Measurements from ENCODE around the gene DNAJB13. TPM values are rescaled to one million over a fixed set of nuclear protein-coding genes. Genes with fewer than 3 reads are reported as not detected.

Gene DNAJB13
- total and polyA plus RNA-seq, 10 of the 15 experiments (the other 5 are each of a cell fraction or from before 2014, with no cell fraction given) = 0.07 to 0.76 (median 0.15) TPM; not detected in 7

DNA sequence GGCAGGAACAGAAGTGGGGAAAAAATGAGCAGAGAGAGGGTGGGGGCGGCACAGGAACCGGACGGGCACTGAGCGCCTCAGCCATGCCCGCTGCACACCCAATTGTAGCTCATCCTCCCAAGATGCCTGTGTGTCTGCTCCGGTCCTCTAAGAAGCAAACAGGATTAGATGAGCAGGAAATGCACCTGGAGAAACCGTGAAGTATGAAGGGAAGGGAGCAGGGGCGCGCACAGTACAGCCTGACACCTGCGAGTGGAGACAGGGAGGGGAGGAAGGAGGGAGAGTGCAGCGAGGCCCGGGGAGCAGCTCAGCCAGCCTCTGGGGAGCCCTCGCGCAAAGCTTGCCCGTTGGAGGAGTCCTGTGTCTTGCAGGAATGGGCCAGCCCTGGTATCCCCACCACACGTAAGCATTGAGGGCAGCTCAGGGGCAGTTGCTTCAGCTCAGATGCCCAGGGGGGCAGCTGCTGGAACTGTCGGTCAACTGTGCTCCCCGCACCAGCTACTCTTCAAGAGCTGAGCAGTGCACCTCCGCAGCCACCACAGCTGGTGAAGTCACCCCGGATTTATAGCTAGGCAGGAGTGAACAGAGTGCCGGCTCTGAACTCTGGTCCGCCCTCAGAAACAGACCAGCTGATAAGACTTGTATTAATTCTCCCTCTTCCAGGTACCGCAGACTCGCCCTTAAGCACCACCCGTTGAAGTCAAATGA lies 7.0 kb downstream of the DNAJB13 start:
- no peak for TF ChIP-seq ZZZ3 (IDR thresholded peaks at IDR 0.05; ENCODE audit: control insufficient read depth, insufficient read length, low read depth)
- TF ChIP-seq CEBPB (IDR thresholded peaks at IDR 0.05; ENCODE audit: borderline replicate concordance in 1 of 2, low read depth in 2 of 2, low read length in 2 of 2) = no peak
- TF ChIP-seq, protein P1, sequence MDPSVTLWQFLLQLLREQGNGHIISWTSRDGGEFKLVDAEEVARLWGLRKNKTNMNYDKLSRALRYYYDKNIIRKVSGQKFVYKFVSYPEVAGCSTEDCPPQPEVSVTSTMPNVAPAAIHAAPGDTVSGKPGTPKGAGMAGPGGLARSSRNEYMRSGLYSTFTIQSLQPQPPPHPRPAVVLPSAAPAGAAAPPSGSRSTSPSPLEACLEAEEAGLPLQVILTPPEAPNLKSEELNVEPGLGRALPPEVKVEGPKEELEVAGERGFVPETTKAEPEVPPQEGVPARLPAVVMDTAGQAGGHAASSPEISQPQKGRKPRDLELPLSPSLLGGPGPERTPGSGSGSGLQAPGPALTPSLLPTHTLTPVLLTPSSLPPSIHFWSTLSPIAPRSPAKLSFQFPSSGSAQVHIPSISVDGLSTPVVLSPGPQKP (IDR thresholded peaks at IDR 0.05; ENCODE audit: low read depth, low read length) = no peak
- TF ChIP-seq HDAC6 (IDR thresholded peaks at IDR 0.05; ENCODE audit: unreplicated experiment) = no peak
- H3K4me2 ChIP-seq (ENCODE audit: control insufficient read depth, insufficient read depth) = no peak overlapping the region
- ChIA-PET SMC1A (ENCODE audit: uncharacterized antibody, unreplicated experiment) (interaction anchor here (0.6 kb wide), 1 partner anchor 367 kb away, joined by 3 read pairs; no protein-coding TSS in a partner anchor), CTCF (interaction anchor here (0.8 to 1.5 kb wide), 3 partner anchors 10 to 298 kb away, joined by 3 to 4 read pairs (median 4); no protein-coding TSS in a partner anchor), POLR2A (no interaction called here), RAD21 (ENCODE audit: unreplicated experiment) (interaction anchor here (1.0 kb wide), 1 partner anchor 22 kb away, joined by 3 read pairs; no protein-coding TSS in a partner anchor)
- no peak overlapping the region for H3K27ac ChIP-seq (ENCODE audit: control insufficient read depth, insufficient read depth)
- no peak overlapping the region for H3K4me3 ChIP-seq
- no peak for FAIRE-seq
- H4K20me1 ChIP-seq (ENCODE audit: control insufficient read depth, insufficient read depth) = no peaks in the 10 kb centered on the region
- in situ Hi-C loops (cut with MboI) (no loop called here), intact Hi-C loops (cut with micrococcal nuclease; ENCODE audit: unreplicated experiment) (no loop called here)
- H3K4me1 ChIP-seq (ENCODE audit: control insufficient read depth, insufficient read depth, low read length) = peaks cover 3% of the 10 kb centered on the region; the same call in 1 of the 2 replicates
- no peaks in the 10 kb centered on the region for H3K36me3 ChIP-seq (ENCODE audit: control insufficient read depth in 2 of 2, insufficient read depth in 2 of 2, low read length in 1 of 2)
- H3K79me2 ChIP-seq (ENCODE audit: control insufficient read depth, insufficient read depth, low read length) = no peaks in the 10 kb centered on the region
- no peak for DNase-seq (ENCODE audit: low read depth, low spot score)
- H3K9me3 ChIP-seq (replicated peaks; ENCODE audit: control insufficient read depth, insufficient read depth, low read length) = no peaks in the 10 kb centered on the region
- WGBS (ENCODE audit: insufficient coverage, insufficient replicate concordance, low lambda C conversion rate, missing lambda C conversion rate) = 57% methylated on average over 24 of the region's 25 CpGs
- peak; percentile 29; the same call in 2 of the 3 replicates for ATAC-seq
- H2AFZ ChIP-seq (ENCODE audit: control insufficient read depth, low read depth, low read length) = no peak overlapping the region
- no peak overlapping the region for H3K9ac ChIP-seq (ENCODE audit: control insufficient read depth, insufficient read depth, low read length)
- BruUV-seq (replicated peaks) = no TSS peak
- no peaks in the 10 kb centered on the region for H3K27me3 ChIP-seq (replicated peaks in 1 of 2; ENCODE audit: control insufficient read depth in 2 of 2, insufficient read depth in 2 of 2, low read length in 1 of 2)

All from GM12878 (cell line).